Liver (tissue), 9 donors: Measurements from ENCODE around the gene RHPN2. TPM values are rescaled to one million over a fixed set of nuclear protein-coding genes. Genes with fewer than 3 reads are reported as not detected.

Source experiments
- DNase-seq: peaks from one replicate; pipeline ENCODE4 v3.0.0-alpha.2; 2017; ENCODE audit warnings: low spot score
- H3K27ac ChIP-seq, 2 donors: one replicate each; pipeline ENCODE4 v1.7.0; 2013; ENCODE audit warnings: inconsistent platforms in 2 of 2, low read length in 2 of 2, control low read depth in 1 of 2, low read depth in 1 of 2, mild to moderate bottlenecking in 1 of 2
- H3K27me3 ChIP-seq, 4 donors: one replicate each; pipeline versions ENCODE4 v1.6.1 to v1.7.0; 2013; ENCODE audit warnings: low read length in 3 of 4, inconsistent platforms in 1 of 4, mild to moderate bottlenecking in 1 of 4, moderate library complexity in 1 of 4; ENCODE audit not compliant: control insufficient read depth in 4 of 4, insufficient read depth in 4 of 4
- H3K36me3 ChIP-seq, 4 donors: one replicate each; pipeline versions ENCODE4 v1.6.1 to v1.7.0; 2013; ENCODE audit warnings: low read length in 3 of 4, mild to moderate bottlenecking in 3 of 4, low read depth in 1 of 4, moderate library complexity in 1 of 4; ENCODE audit not compliant: control insufficient read depth in 4 of 4, insufficient read depth in 3 of 4
- H3K4me1 ChIP-seq, 4 donors: one replicate each; pipeline versions ENCODE4 v1.6.1 to v1.7.0; 2013; ENCODE audit warnings: low read length in 3 of 4, mild to moderate bottlenecking in 3 of 4, moderate library complexity in 1 of 4; ENCODE audit not compliant: control insufficient read depth in 4 of 4, insufficient read depth in 4 of 4
- H3K4me3 ChIP-seq, 3 donors: one replicate each; pipeline versions ENCODE4 v1.6.1 to v1.7.0; 2013; ENCODE audit warnings: low read length in 3 of 3, control low read depth in 1 of 3, low read depth in 1 of 3, mild to moderate bottlenecking in 1 of 3
- H3K9ac ChIP-seq, 2 donors: one replicate each; pipeline ENCODE4 v1.7.0; 2013; ENCODE audit warnings: low read length in 2 of 2, mild to moderate bottlenecking in 2 of 2, moderate library complexity in 2 of 2, control low read depth in 1 of 2, low read depth in 1 of 2
- H3K9me3 ChIP-seq, 4 donors: one replicate each; pipeline versions ENCODE4 v1.6.1 to v1.7.0; 2013; ENCODE audit warnings: low read length in 3 of 4; ENCODE audit not compliant: control insufficient read depth in 4 of 4
- EGR1 ChIP-seq, 2 donors: IDR thresholded peaks; 2 replicates each; pipeline ENCODE4 v1.6.1; 2016 to 2018; ENCODE audit warnings: antibody characterized with exemption in 2 of 2, low read depth in 2 of 2
- FOXA1 ChIP-seq: IDR thresholded peaks from 2 replicates; pipeline ENCODE4 v1.6.1; 2016; ENCODE audit warnings: antibody characterized with exemption
- FOXA2 ChIP-seq: IDR thresholded peaks from 2 replicates; pipeline ENCODE4 v1.6.1; 2016; ENCODE audit warnings: antibody characterized with exemption
- GABPA ChIP-seq, 2 donors: IDR thresholded peaks in 1 of 2; conservative IDR thresholded peaks in 1 of 2; 2 replicates each; pipeline ENCODE4 v1.6.1; 2016; ENCODE audit warnings: antibody characterized with exemption in 2 of 2, mild to moderate bottlenecking in 1 of 2, moderate library complexity in 1 of 2
- HNF4A ChIP-seq, 2 donors: conservative IDR thresholded peaks; 2 replicates each; pipeline ENCODE4 v1.6.1; 2016; ENCODE audit warnings: antibody characterized with exemption in 2 of 2, mild to moderate bottlenecking in 2 of 2
- HNF4G ChIP-seq: IDR thresholded peaks from 2 replicates; pipeline ENCODE4 v1.6.1; 2016; ENCODE audit warnings: antibody characterized with exemption
- JUND ChIP-seq, 2 donors: IDR thresholded peaks; 2 replicates each; pipeline ENCODE4 v1.6.1; 2016; ENCODE audit warnings: antibody characterized with exemption in 2 of 2
- NR2F2 ChIP-seq: IDR thresholded peaks from 2 replicates; pipeline ENCODE4 v1.6.1; 2016; ENCODE audit warnings: antibody characterized with exemption
- RAD21 ChIP-seq, 2 donors: IDR thresholded peaks; 2 replicates each; pipeline ENCODE4 v1.6.1; 2016; ENCODE audit warnings: antibody characterized with exemption in 2 of 2, mild to moderate bottlenecking in 2 of 2
- RXRA ChIP-seq, 2 donors: IDR thresholded peaks; 2 replicates each; pipeline ENCODE4 v1.6.1; 2017 to 2018; ENCODE audit warnings: antibody characterized with exemption in 2 of 2, mild to moderate bottlenecking in 1 of 2
- SP1 ChIP-seq: IDR thresholded peaks from 2 replicates; pipeline ENCODE4 v1.6.1; 2018; ENCODE audit warnings: antibody characterized with exemption, mild to moderate bottlenecking
- TAF1 ChIP-seq: conservative IDR thresholded peaks from 2 replicates; pipeline ENCODE4 v1.6.1; 2016; ENCODE audit warnings: antibody characterized with exemption, mild to moderate bottlenecking
- YY1 ChIP-seq: IDR thresholded peaks from 2 replicates; pipeline ENCODE4 v1.6.1; 2016; ENCODE audit warnings: antibody characterized with exemption, mild to moderate bottlenecking
- WGBS: extraction: QIAGEN DNeasy Blood & Tissue Kit; methylation state at CpG from one replicate; pipeline ENCODE4 v1.1.7; 2013; 5-methylcytosine and 5-hydroxymethylcytosine counted together
- polyA plus RNA-seq, 2 donors: library from polyadenylated mRNA; stranded (reverse) in 1 of 2; unstranded in 1 of 2; fragments of 200-250 nt in 1 of 2; fragments of >200 nt in 1 of 2; fragmentation: Nextera tagmentation in 1 of 2; extraction: Ambion mirVana in 1 of 2; gene quantifications; one replicate each; pipeline versions ENCODE4 v1.2.1 to v1.2.3, GENCODE V29; 2013 to 2015
- total RNA-seq, 2 donors: library from RNA; depleted of rRNA; stranded (reverse); fragments of >200 nt; gene quantifications; one replicate each; pipeline ENCODE4 v1.2.3, GENCODE V29; 2014
- TF ChIP-seq, protein P1 (sequence below): IDR thresholded peaks from 2 replicates; pipeline ENCODE4 v1.6.1; 2016; ENCODE audit warnings: antibody characterized with exemption
- TF ChIP-seq, protein P2 (sequence below): fragments of 150-350 bp; IDR thresholded peaks from 2 replicates; pipeline ENCODE4 v1.5.1; 2017; ENCODE audit warnings: improper control_type of control experiment, low read depth, low read length; ENCODE audit not compliant: missing input control
- TF ChIP-seq, protein P3 (sequence below): IDR thresholded peaks from 2 replicates; pipeline ENCODE4 v1.6.1; 2016; ENCODE audit warnings: antibody characterized with exemption
- TF ChIP-seq, protein P4 (sequence below): IDR thresholded peaks from 2 replicates; pipeline ENCODE4 v1.6.1; 2016; ENCODE audit warnings: antibody characterized with exemption
- TF ChIP-seq, protein P5 (sequence below): IDR thresholded peaks from 2 replicates; pipeline ENCODE4 v1.6.1; 2016; ENCODE audit warnings: antibody characterized with exemption, mild to moderate bottlenecking
- donor health status: healthy.
- donor health status: healthy.
- donor health status: healthy.
- donor health status: healthy.
- donor health status: healthy.

The RHPN2 gene
- total and polyA plus RNA-seq, 4 donors = 7.6 to 31.5 (median 9.8) TPM

DNA sequence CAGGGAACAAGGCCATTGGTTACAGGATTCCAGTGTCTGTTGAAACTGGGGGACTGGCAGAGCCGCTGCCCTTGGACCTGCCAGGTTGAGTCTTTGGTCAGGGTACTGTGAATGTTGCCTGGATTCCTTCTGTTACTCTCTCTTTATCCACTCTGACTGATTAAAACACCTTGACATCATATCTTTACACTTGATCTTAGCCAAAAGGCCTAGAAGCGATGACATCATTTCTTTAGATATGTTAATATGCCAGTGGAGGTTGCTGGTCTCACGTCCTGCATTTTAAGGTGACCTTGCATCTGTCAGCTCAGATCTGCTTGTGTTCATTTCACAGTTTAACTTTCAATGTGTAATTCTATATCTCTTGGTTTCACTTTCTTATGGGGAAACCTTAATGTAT lies 25.5 kb upstream of the RHPN2 start:
- 89% methylated on average over 3 of the region's 3 CpGs for WGBS
- peaks cover 8 to 51% (median 39%) of the 10 kb centered on the region in 4 donors for H3K36me3 ChIP-seq
- H3K9me3 ChIP-seq = no peaks in the 10 kb centered on the region
- DNase-seq = no peak
- H3K27ac ChIP-seq = no peak overlapping the region
- no peak for TF ChIP-seq EGR1 (IDR thresholded peaks at IDR 0.05; ENCODE audit: low read depth in 2 of 2)
- peak in 1 of 2 donors; percentile 24 for TF ChIP-seq HNF4A (conservative IDR thresholded peaks at IDR 0.05)
- TF ChIP-seq FOXA2 = no peak
- no peak overlapping the region for H3K4me3 ChIP-seq
- no peaks in the 10 kb centered on the region for H3K27me3 ChIP-seq
- H3K4me1 ChIP-seq = no peaks in the 10 kb centered on the region
- H3K9ac ChIP-seq = no peak overlapping the region

DNA sequence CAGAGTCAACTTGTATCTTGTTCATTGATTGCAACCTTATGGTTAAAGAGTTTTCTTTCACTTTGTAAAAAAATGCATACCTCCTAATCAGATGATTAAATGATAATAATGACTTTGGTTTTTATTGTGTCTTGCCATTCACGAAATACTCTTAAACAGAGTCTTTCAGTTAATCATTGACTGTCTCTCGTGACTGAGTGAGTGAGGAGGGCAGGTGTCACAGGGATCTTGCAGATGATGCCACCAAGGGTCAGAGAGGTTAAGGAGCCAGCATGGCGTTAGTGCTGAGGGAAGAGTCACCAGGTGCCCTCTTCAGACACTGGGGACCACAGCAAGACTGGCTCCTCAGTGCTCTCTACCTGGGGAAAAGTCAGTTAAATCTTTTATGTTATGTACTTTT lies 24.3 kb upstream of the RHPN2 start:
- H3K27ac ChIP-seq = no peak overlapping the region
- H3K4me3 ChIP-seq = no peak overlapping the region
- H3K27me3 ChIP-seq = no peaks in the 10 kb centered on the region
- WGBS = 70% methylated on average over 3 of the region's 3 CpGs
- H3K36me3 ChIP-seq = peaks cover 8 to 42% (median 33%) of the 10 kb centered on the region in 4 donors
- H3K9me3 ChIP-seq = no peaks in the 10 kb centered on the region
- no peaks in the 10 kb centered on the region for H3K4me1 ChIP-seq
- TF ChIP-seq RXRA (IDR thresholded peaks at IDR 0.05) = no peak
- no peak for TF ChIP-seq NR2F2
- TF ChIP-seq TAF1 = no peak
- no peak for TF ChIP-seq RAD21 (IDR thresholded peaks at IDR 0.05)
- TF ChIP-seq YY1 = no peak
- TF ChIP-seq, protein P1, sequence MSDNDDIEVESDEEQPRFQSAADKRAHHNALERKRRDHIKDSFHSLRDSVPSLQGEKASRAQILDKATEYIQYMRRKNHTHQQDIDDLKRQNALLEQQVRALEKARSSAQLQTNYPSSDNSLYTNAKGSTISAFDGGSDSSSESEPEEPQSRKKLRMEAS = no peak
- no peak for TF ChIP-seq HNF4A (conservative IDR thresholded peaks at IDR 0.05)
- TF ChIP-seq FOXA1 = no peak
- TF ChIP-seq FOXA2 = no peak
- no peak for TF ChIP-seq EGR1 (IDR thresholded peaks at IDR 0.05; ENCODE audit: low read depth in 2 of 2)
- no peak for TF ChIP-seq SP1
- no peak for TF ChIP-seq JUND (IDR thresholded peaks at IDR 0.05)
- TF ChIP-seq GABPA (IDR thresholded peaks at IDR 0.05 in 1 of 2, conservative IDR thresholded peaks at IDR 0.05 in 1 of 2) = no peak
- TF ChIP-seq, protein P2, sequence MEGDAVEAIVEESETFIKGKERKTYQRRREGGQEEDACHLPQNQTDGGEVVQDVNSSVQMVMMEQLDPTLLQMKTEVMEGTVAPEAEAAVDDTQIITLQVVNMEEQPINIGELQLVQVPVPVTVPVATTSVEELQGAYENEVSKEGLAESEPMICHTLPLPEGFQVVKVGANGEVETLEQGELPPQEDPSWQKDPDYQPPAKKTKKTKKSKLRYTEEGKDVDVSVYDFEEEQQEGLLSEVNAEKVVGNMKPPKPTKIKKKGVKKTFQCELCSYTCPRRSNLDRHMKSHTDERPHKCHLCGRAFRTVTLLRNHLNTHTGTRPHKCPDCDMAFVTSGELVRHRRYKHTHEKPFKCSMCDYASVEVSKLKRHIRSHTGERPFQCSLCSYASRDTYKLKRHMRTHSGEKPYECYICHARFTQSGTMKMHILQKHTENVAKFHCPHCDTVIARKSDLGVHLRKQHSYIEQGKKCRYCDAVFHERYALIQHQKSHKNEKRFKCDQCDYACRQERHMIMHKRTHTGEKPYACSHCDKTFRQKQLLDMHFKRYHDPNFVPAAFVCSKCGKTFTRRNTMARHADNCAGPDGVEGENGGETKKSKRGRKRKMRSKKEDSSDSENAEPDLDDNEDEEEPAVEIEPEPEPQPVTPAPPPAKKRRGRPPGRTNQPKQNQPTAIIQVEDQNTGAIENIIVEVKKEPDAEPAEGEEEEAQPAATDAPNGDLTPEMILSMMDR = no peak
- no peak for DNase-seq
- no peak overlapping the region for H3K9ac ChIP-seq

DNA sequence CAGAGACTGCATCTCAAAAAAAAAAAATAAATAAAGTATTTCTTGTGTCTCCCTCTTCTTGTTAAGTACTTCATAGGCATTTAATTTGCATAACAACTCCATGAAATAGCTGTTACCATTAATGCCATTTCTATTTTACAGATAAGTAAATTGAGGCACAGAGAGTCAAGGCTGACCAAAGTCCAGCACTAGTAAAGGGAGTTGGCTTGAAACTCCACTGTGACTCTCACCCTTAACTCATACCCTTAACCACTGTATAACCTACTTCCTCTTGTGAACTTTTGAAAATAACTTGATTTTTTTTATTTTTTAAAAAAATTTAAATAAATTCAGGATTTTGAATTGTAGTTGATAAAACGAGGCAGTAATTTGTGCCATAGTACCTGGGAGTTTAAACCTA lies 22.3 kb upstream of the RHPN2 start:
- Histone ChIP-seq H3K9me3 (no peaks in the 10 kb centered on the region), H3K9ac (no peak overlapping the region), H3K4me1 (peaks cover 0 to 9% (median 7%) of the 10 kb centered on the region in 4 donors), H3K27me3 (no peaks in the 10 kb centered on the region), H3K4me3 (no peak overlapping the region), H3K36me3 (peaks cover 6 to 27% (median 22%) of the 10 kb centered on the region in 4 donors), H3K27ac (no peak overlapping the region)
- no peak for DNase-seq
- 84% methylated on average over 1 of the region's 1 CpG for WGBS
- TF ChIP-seq JUND (IDR thresholded peaks at IDR 0.05) (no peak), FOXA1 (no peak), HNF4A (conservative IDR thresholded peaks at IDR 0.05) (no peak), HNF4G (no peak), TAF1 (no peak), GABPA (IDR thresholded peaks at IDR 0.05 in 1 of 2, conservative IDR thresholded peaks at IDR 0.05 in 1 of 2) (no peak), SP1 (no peak), FOXA2 (no peak), YY1 (no peak), RAD21 (IDR thresholded peaks at IDR 0.05) (no peak)
- TF ChIP-seq, protein P3, sequence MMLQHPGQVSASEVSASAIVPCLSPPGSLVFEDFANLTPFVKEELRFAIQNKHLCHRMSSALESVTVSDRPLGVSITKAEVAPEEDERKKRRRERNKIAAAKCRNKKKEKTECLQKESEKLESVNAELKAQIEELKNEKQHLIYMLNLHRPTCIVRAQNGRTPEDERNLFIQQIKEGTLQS = no peak
- TF ChIP-seq, protein P4, sequence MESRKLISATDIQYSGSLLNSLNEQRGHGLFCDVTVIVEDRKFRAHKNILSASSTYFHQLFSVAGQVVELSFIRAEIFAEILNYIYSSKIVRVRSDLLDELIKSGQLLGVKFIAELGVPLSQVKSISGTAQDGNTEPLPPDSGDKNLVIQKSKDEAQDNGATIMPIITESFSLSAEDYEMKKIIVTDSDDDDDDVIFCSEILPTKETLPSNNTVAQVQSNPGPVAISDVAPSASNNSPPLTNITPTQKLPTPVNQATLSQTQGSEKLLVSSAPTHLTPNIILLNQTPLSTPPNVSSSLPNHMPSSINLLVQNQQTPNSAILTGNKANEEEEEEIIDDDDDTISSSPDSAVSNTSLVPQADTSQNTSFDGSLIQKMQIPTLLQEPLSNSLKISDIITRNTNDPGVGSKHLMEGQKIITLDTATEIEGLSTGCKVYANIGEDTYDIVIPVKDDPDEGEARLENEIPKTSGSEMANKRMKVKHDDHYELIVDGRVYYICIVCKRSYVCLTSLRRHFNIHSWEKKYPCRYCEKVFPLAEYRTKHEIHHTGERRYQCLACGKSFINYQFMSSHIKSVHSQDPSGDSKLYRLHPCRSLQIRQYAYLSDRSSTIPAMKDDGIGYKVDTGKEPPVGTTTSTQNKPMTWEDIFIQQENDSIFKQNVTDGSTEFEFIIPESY = no peak
- TF ChIP-seq, protein P5, sequence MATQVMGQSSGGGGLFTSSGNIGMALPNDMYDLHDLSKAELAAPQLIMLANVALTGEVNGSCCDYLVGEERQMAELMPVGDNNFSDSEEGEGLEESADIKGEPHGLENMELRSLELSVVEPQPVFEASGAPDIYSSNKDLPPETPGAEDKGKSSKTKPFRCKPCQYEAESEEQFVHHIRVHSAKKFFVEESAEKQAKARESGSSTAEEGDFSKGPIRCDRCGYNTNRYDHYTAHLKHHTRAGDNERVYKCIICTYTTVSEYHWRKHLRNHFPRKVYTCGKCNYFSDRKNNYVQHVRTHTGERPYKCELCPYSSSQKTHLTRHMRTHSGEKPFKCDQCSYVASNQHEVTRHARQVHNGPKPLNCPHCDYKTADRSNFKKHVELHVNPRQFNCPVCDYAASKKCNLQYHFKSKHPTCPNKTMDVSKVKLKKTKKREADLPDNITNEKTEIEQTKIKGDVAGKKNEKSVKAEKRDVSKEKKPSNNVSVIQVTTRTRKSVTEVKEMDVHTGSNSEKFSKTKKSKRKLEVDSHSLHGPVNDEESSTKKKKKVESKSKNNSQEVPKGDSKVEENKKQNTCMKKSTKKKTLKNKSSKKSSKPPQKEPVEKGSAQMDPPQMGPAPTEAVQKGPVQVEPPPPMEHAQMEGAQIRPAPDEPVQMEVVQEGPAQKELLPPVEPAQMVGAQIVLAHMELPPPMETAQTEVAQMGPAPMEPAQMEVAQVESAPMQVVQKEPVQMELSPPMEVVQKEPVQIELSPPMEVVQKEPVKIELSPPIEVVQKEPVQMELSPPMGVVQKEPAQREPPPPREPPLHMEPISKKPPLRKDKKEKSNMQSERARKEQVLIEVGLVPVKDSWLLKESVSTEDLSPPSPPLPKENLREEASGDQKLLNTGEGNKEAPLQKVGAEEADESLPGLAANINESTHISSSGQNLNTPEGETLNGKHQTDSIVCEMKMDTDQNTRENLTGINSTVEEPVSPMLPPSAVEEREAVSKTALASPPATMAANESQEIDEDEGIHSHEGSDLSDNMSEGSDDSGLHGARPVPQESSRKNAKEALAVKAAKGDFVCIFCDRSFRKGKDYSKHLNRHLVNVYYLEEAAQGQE = no peak
- TF ChIP-seq, protein P2 = no peak
